Mucosa of descending colon (tissue), 3 donors: ENCODE measurements around the gene CS. TPM values are rescaled to one million over a fixed set of nuclear protein-coding genes. Genes with fewer than 3 reads are reported as not detected.

Experiments
- ATAC-seq: fragments of 200-7000 bp; cut with Tn5 transposase; one replicate; pipeline ENCODE4 v1.9.1; 2020; ENCODE audit warnings: mild to moderate bottlenecking, moderate library complexity
- DNase-seq, 3 donors: peaks; one replicate each; pipeline ENCODE4 v3.0.0-alpha.2; 2020
- H3K36me3 ChIP-seq: fragments of 200-600 bp; one replicate; pipeline ENCODE4 v1.8.0; 2021; ENCODE audit warnings: low read depth, mild to moderate bottlenecking
- H3K4me1 ChIP-seq: fragments of 200-600 bp; one replicate; pipeline ENCODE4 v1.8.0; 2021; ENCODE audit warnings: low read depth, mild to moderate bottlenecking
- H3K4me3 ChIP-seq: fragments of 200-600 bp; one replicate; pipeline ENCODE4 v1.8.0; 2021; ENCODE audit warnings: mild to moderate bottlenecking
- H3K9me3 ChIP-seq: fragments of 200-600 bp; one replicate; pipeline ENCODE4 v1.8.0; 2021; ENCODE audit warnings: mild to moderate bottlenecking
- CTCF ChIP-seq: fragments of 200-600 bp; IDR thresholded peaks from one replicate; pipeline ENCODE4 v1.8.0; 2022; ENCODE audit warnings: antibody characterized with exemption, mild to moderate bottlenecking
- intact Hi-C, 2 donors: fragments of 100-400 bp; cut with DNase I in 1 of 2; cut with micrococcal nuclease in 1 of 2; formaldehyde crosslinking; loops; one replicate each; pipeline versions ENCODE4 v1.11.0 to v1.11.1; 2022; cut with DNase I, micrococcal nuclease
- total RNA-seq, 3 donors: library from RNA; stranded (reverse); fragmentation: NEBNext Ultra II Directional in 2 of 3; extraction: Animal tissue kit (Norgen Biotek cat#: 25700) in 2 of 3; gene quantifications; one replicate each; pipeline versions ENCODE4 v1.2.1 to v1.2.4, GENCODE V29; 2021 to 2023
- donor health status: DM: no; HTN: no; CAD: no; lungs with moderate emphysema.
- donor health status: DM: no; HTN: no; CAD: no.
- donor health status: DM: no; HTN: yes; CAD: no.

CS gene
- total RNA-seq, 3 donors from 2014 or later: 261 to 344 (median 332) TPM

- intact Hi-C loops: no loop called here
- DNase-seq (no peak), ATAC-seq (no peak)
- no peaks in the 10 kb centered on the region for H3K9me3 ChIP-seq
- H3K36me3 ChIP-seq: peaks cover 15% of the 10 kb centered on the region
- TF ChIP-seq CTCF: no peak
- peaks cover 19% of the 10 kb centered on the region for H3K4me1 ChIP-seq
- H3K4me3 ChIP-seq: no peak overlapping the region
Observed at GRCh38 chr12:56256326-56256960, 43.7 kb downstream of the CS start.

- ATAC-seq: no peak
Observed at GRCh38 chr12:56255671-56256070, 44.5 kb downstream of the CS start.

GRCh38 chr12:56253091-56253490 lies 47.0 kb downstream of the CS start:
- Histone ChIP-seq H3K4me3 (no peak overlapping the region), H3K9me3 (no peaks in the 10 kb centered on the region), H3K4me1 (peaks cover 12% of the 10 kb centered on the region), H3K36me3 (peaks cover 18% of the 10 kb centered on the region)
- no peak for TF ChIP-seq CTCF
- ATAC-seq (no peak), DNase-seq (no peak)
- intact Hi-C loops: no loop called here

More at GRCh38 chr12:56255671-56256070, 44.5 kb downstream of the CS start:
- Histone ChIP-seq H3K36me3 (peaks cover 15% of the 10 kb centered on the region), H3K9me3 (no peaks in the 10 kb centered on the region), H3K4me1 (peaks cover 19% of the 10 kb centered on the region), H3K4me3 (no peak overlapping the region)
- no peak for DNase-seq
- no peak for TF ChIP-seq CTCF
- intact Hi-C loops: no loop called here

GRCh38 chr12:56252649-56253048 lies 47.5 kb downstream of the CS start:
- H3K4me1 ChIP-seq: peaks cover 12% of the 10 kb centered on the region
- intact Hi-C loops: no loop called here
- ATAC-seq: no peak
- H3K9me3 ChIP-seq: no peaks in the 10 kb centered on the region
- H3K36me3 ChIP-seq: peaks cover 18% of the 10 kb centered on the region
- no peak for DNase-seq
- H3K4me3 ChIP-seq: no peak overlapping the region
- no peak for TF ChIP-seq CTCF

GRCh38 chr12:56248711-56249110 lies 51.4 kb downstream of the CS start:
- no peak for TF ChIP-seq CTCF
- Histone ChIP-seq H3K36me3 (peaks cover 28% of the 10 kb centered on the region), H3K4me1 (no peaks in the 10 kb centered on the region), H3K4me3 (no peak overlapping the region), H3K9me3 (no peaks in the 10 kb centered on the region)
- ATAC-seq: no peak
- DNase-seq: no peak
- intact Hi-C loops: no loop called here

GRCh38 chr12:56247923-56248322 lies 52.2 kb downstream of the CS start:
- intact Hi-C loops: no loop called here
- TF ChIP-seq CTCF: no peak
- ATAC-seq: peak; percentile 9
- no peak for DNase-seq
- no peak overlapping the region for H3K4me3 ChIP-seq
- H3K4me1 ChIP-seq: no peaks in the 10 kb centered on the region
- H3K36me3 ChIP-seq: peaks cover 24% of the 10 kb centered on the region
- H3K9me3 ChIP-seq: no peaks in the 10 kb centered on the region
